Kasumi-1 (cell line): ENCODE data around the gene ARL4D.
A peak's percentile ranks its signal among the peaks of the same experiment; 100 is the strongest.
"Not testable (repeated sequence)": the region's sequence is repeated elsewhere in the genome, so short reads cannot be mapped to it uniquely, and the experiment has no call there.

Source experiments
- DNase-seq, 2 experiments: peaks; one replicate each; lab custom pipeline; 2025; lab: John Stamatoyannopoulos, UW

Gene ARL4D

GRCh38 chr17:43369986-43370385 lies 28.8 kb upstream of the ARL4D start:
- DNase-seq, result no peak

- DNase-seq, result no peak
Measured at GRCh38 chr17:43371227-43371821, 27.5 kb upstream of the ARL4D start.

GRCh38 chr17:43372273-43372911 lies 26.4 kb upstream of the ARL4D start:
- peak; percentile 53 to 70 for DNase-seq

GRCh38 chr17:43373356-43373755 lies 25.4 kb upstream of the ARL4D start:
- no peak for DNase-seq

- DNase-seq, result not testable (repeated sequence)
Measured at GRCh38 chr17:43375915-43376314, 22.9 kb upstream of the ARL4D start.

GRCh38 chr17:43377056-43377810 lies 21.6 kb upstream of the ARL4D start:
- no peak for DNase-seq

GRCh38 chr17:43378766-43379165 lies 20.0 kb upstream of the ARL4D start:
- no peak for DNase-seq

- no peak for DNase-seq
Measured at GRCh38 chr17:43380307-43380706, 18.5 kb upstream of the ARL4D start.

- DNase-seq, result no peak
Measured at GRCh38 chr17:43381204-43381603, 17.6 kb upstream of the ARL4D start.

- DNase-seq, result no peak
Measured at GRCh38 chr17:43381621-43382020, 17.2 kb upstream of the ARL4D start.

GRCh38 chr17:43382776-43383175 lies 16.0 kb upstream of the ARL4D start:
- no peak for DNase-seq

- DNase-seq, result no peak
Measured at GRCh38 chr17:43383372-43383771, 15.4 kb upstream of the ARL4D start.

GRCh38 chr17:43383826-43384475 lies 14.8 kb upstream of the ARL4D start:
- no peak for DNase-seq

GRCh38 chr17:43384476-43384862 lies 14.3 kb upstream of the ARL4D start:
- no peak for DNase-seq

- no peak for DNase-seq
Measured at GRCh38 chr17:43385046-43385831, 13.6 kb upstream of the ARL4D start.

GRCh38 chr17:43388359-43389045 lies 10.3 kb upstream of the ARL4D start:
- DNase-seq, result peak; percentile 83 to 89

- DNase-seq, result peak; percentile 89
Measured at GRCh38 chr17:43389046-43389947, 9.5 kb upstream of the ARL4D start.

- no peak for DNase-seq
Measured at GRCh38 chr17:43392397-43392796, 6.4 kb upstream of the ARL4D start.

GRCh38 chr17:43393944-43394482 lies 4.8 kb upstream of the ARL4D start:
- DNase-seq, result peak; percentile 83 to 92

GRCh38 chr17:43394696-43395095 lies 4.1 kb upstream of the ARL4D start:
- DNase-seq, result not testable (repeated sequence)
